Activated naive CD8-positive, alpha-beta T cell treated with anti-CD3 and anti-CD28 coated beads, Interleukin-2, amount 10 ng/mL, durations not matched to agents 7 days and 5 days (primary cell): ENCODE results near the gene S100A8. TPM values are rescaled to one million over a fixed set of nuclear protein-coding genes. Genes with fewer than 3 reads are reported as not detected.

ENCODE experiments used
- ATAC-seq: fragments of 150-1000 bp; cut with Tn5 transposase; one replicate; pipeline ENCODE4 v1.10.0; 2021; ENCODE audit warnings: low read depth, moderate library complexity
- POLR2A ChIA-PET: fragments of 350-600 bp; sonication (Branson Sonifier 250); formaldehyde crosslinking; loops from one replicate; lab custom pipeline; 2021; ENCODE audit warnings: antibody characterized with exemption; lab: Charles Lee
- DNase-seq: peaks from one replicate; pipeline ENCODE4 v3.0.0; 2021
- H3K27ac Mint-ChIP-seq: one replicate; pipeline ENCODE4 v1.8.0; 2022; ENCODE audit warnings: mild to moderate bottlenecking, mixed read lengths
- H3K27me3 Mint-ChIP-seq: one replicate; pipeline ENCODE4 v1.8.0; 2022; ENCODE audit warnings: mild to moderate bottlenecking, moderate library complexity, mixed read lengths
- H3K36me3 Mint-ChIP-seq: one replicate; pipeline ENCODE4 v1.8.0; 2021; ENCODE audit warnings: mild to moderate bottlenecking, mixed read lengths
- H3K4me1 Mint-ChIP-seq: one replicate; pipeline ENCODE4 v1.8.0; 2021; ENCODE audit warnings: mixed read lengths
- H3K4me3 Mint-ChIP-seq: one replicate; pipeline ENCODE4 v1.8.0; 2022; ENCODE audit warnings: mild to moderate bottlenecking, moderate library complexity, mixed read lengths
- H3K9me3 Mint-ChIP-seq: one replicate; pipeline ENCODE4 v1.8.0; 2021; ENCODE audit warnings: mixed read lengths
- total RNA-seq, 2 experiments: library from RNA; stranded (reverse); gene quantifications; one replicate each; pipeline ENCODE4 v1.2.3, GENCODE V29; 2021

The S100A8 gene
- total RNA-seq, 2 experiments from 2014 or later, result 0.94 to 1.2 TPM

- Mint-ChIP-seq H3K4me1 (no peaks in the 10 kb centered on the region), H3K27ac (no peak overlapping the region), H3K27me3 (peaks cover 8% of the 10 kb centered on the region), H3K36me3 (no peaks in the 10 kb centered on the region), H3K4me3 (no peak overlapping the region), H3K9me3 (no peaks in the 10 kb centered on the region)
- ATAC-seq, result no peak
- POLR2A ChIA-PET, result no interaction called here
- no peak for DNase-seq
Measured at GRCh38 chr1:153371231-153371630, 19.6 kb downstream of the S100A8 start.

GRCh38 chr1:153370146-153370545 is 20.7 kb downstream of the S100A8 start:
- Mint-ChIP-seq H3K36me3 (no peaks in the 10 kb centered on the region), H3K9me3 (no peaks in the 10 kb centered on the region), H3K27me3 (peaks cover 10% of the 10 kb centered on the region), H3K4me3 (no peak overlapping the region), H3K27ac (no peak overlapping the region), H3K4me1 (no peaks in the 10 kb centered on the region)
- POLR2A ChIA-PET, result no interaction called here
- DNase-seq (no peak), ATAC-seq (no peak)

GRCh38 chr1:153368495-153368894 is 22.4 kb downstream of the S100A8 start:
- H3K27ac Mint-ChIP-seq, result no peak overlapping the region
- no peak overlapping the region for H3K4me3 Mint-ChIP-seq
- no peaks in the 10 kb centered on the region for H3K4me1 Mint-ChIP-seq
- ATAC-seq (no peak), DNase-seq (no peak)
- no peaks in the 10 kb centered on the region for H3K9me3 Mint-ChIP-seq
- H3K27me3 Mint-ChIP-seq, result peaks cover 11% of the 10 kb centered on the region
- H3K36me3 Mint-ChIP-seq, result no peaks in the 10 kb centered on the region
- POLR2A ChIA-PET, result no interaction called here

DNA sequence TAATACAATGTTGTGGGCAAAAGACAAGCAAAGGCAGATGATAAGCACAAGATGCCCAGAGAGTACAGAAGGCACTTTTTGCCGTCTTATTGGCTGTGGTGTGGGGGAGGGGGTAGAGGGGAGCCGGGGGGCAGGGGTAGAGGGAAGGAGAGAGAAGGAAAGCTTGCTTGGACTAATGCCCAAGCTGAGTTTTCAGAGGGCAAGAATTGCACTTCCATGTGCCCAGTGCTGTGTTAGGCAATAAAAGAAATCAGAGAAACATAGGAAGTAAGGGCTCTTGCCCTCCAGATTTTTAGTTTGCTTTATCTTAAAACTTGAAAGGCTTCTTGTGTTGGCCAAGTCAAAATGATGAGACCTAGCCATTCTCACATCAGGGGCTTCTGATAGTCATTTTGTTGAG is 23.8 kb downstream of the S100A8 start:
- H3K36me3 Mint-ChIP-seq, result no peaks in the 10 kb centered on the region
- H3K9me3 Mint-ChIP-seq, result no peaks in the 10 kb centered on the region
- POLR2A ChIA-PET, result no interaction called here
- H3K27me3 Mint-ChIP-seq, result peaks cover 15% of the 10 kb centered on the region
- no peak for DNase-seq
- ATAC-seq, result no peak
- H3K4me1 Mint-ChIP-seq, result no peaks in the 10 kb centered on the region
- no peak overlapping the region for H3K27ac Mint-ChIP-seq
- H3K4me3 Mint-ChIP-seq, result no peak overlapping the region

- ATAC-seq (no peak), DNase-seq (no peak)
- Mint-ChIP-seq H3K4me3 (no peak overlapping the region), H3K27me3 (peaks cover 15% of the 10 kb centered on the region), H3K27ac (no peak overlapping the region), H3K36me3 (no peaks in the 10 kb centered on the region), H3K9me3 (no peaks in the 10 kb centered on the region), H3K4me1 (no peaks in the 10 kb centered on the region)
- POLR2A ChIA-PET, result no interaction called here
Measured at GRCh38 chr1:153366261-153366660, 24.6 kb downstream of the S100A8 start.

DNA sequence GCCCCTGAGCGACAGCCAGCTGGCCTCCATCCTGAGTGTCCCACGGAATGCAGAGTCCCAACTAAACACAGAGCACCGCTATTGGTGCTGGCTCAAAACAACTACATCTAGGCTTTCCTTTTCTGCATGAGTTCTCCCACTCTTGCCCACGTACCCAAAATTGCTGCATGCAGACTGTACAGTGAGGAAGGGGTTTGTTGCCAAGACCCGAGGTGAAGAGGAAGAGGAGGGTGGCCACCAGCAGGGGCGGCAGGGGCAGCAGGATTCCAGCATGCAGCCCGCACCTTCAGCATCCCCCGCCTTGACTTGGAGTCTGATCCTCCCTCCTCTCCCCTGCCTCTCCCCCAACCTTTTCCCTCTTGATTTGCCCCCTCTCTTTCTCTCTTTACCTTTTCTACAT is 25.2 kb downstream of the S100A8 start:
- Mint-ChIP-seq H3K36me3 (no peaks in the 10 kb centered on the region), H3K9me3 (no peaks in the 10 kb centered on the region), H3K27me3 (peaks cover 13% of the 10 kb centered on the region), H3K4me1 (no peaks in the 10 kb centered on the region), H3K4me3 (no peak overlapping the region), H3K27ac (no peak overlapping the region)
- no peak for DNase-seq
- no peak for ATAC-seq
- POLR2A ChIA-PET, result no interaction called here

DNA sequence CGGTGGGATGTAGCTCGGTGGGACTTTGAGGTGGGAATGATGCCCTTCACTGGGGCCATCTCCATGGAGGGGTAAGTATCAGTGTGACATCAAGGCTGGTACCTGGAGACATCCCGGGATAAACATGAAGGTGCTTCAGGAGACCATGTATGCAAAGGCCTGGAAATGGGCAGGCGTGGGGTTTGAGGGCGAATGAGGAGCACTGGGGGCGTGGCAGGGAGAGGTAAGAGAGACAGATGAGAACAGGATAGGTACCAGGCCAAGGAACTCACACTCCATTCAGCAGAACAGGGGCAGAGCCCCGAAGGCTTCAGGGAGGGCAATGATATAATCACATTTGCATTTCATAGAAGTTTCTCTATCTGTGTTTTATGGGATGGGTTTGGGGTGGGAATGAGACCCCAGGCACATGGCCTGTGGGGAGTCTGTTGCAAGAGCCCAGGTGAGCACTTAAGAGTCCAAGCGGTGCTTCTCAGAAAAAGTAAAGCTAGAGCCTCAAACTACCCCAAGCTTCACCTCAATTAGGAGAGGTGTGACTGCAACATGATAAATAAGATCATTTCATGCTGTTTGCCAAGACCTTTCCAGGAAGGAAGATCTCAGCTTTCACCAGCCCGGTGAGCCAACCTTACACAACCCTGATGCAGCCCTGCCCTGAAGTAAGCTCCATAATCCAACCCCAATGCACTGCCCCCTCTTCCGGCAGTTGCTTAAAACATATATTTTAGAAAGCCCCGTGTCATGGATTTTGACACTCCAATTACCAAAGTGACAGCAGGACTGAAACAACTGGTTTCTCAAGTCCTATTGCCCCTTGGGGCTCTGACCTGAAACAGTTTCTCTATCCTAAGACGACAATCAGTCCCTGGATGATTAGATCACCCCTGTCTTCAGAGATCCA is 25.9 kb downstream of the S100A8 start:
- ATAC-seq, result no peak
- Mint-ChIP-seq H3K9me3 (no peaks in the 10 kb centered on the region), H3K27ac (no peak overlapping the region), H3K4me1 (no peaks in the 10 kb centered on the region), H3K4me3 (no peak overlapping the region), H3K36me3 (no peaks in the 10 kb centered on the region), H3K27me3 (peaks cover 12% of the 10 kb centered on the region)
- POLR2A ChIA-PET, result no interaction called here
- no peak for DNase-seq

DNA sequence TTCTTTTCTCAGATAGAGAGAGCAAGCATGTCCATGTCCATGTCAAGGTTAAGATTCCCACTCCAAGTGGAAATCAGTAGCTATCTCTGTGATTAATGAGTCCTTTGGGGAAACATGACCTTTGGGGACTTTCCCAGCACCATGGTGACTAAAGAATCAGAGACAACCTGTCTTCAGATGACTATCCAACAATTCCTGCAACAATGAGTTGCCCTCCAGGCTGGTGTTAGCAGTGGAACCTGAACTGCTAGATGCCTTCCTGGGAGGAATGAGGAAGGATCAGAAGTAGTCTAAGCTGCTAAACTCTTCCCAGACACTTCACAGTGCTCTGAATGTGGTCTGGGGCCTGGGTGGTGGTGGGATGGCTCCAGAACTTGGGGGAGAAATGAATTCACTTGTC is 26.7 kb downstream of the S100A8 start:
- H3K9me3 Mint-ChIP-seq, result no peaks in the 10 kb centered on the region
- no peak overlapping the region for H3K27ac Mint-ChIP-seq
- ATAC-seq (no peak), DNase-seq (no peak)
- H3K4me1 Mint-ChIP-seq, result no peaks in the 10 kb centered on the region
- peaks cover 12% of the 10 kb centered on the region for H3K27me3 Mint-ChIP-seq
- no peak overlapping the region for H3K4me3 Mint-ChIP-seq
- no peaks in the 10 kb centered on the region for H3K36me3 Mint-ChIP-seq
- POLR2A ChIA-PET, result no interaction called here

GRCh38 chr1:153363641-153364040 is 27.2 kb downstream of the S100A8 start:
- no peaks in the 10 kb centered on the region for H3K9me3 Mint-ChIP-seq
- no peaks in the 10 kb centered on the region for H3K36me3 Mint-ChIP-seq
- H3K4me3 Mint-ChIP-seq, result no peak overlapping the region
- no peak overlapping the region for H3K27ac Mint-ChIP-seq
- no peak for ATAC-seq
- H3K4me1 Mint-ChIP-seq, result no peaks in the 10 kb centered on the region
- no peak for DNase-seq
- H3K27me3 Mint-ChIP-seq, result peaks cover 12% of the 10 kb centered on the region
- POLR2A ChIA-PET, result no interaction called here

- DNase-seq, result no peak
- no peak for ATAC-seq
Measured at GRCh38 chr1:153362187-153362775, 28.6 kb downstream of the S100A8 start.

DNA sequence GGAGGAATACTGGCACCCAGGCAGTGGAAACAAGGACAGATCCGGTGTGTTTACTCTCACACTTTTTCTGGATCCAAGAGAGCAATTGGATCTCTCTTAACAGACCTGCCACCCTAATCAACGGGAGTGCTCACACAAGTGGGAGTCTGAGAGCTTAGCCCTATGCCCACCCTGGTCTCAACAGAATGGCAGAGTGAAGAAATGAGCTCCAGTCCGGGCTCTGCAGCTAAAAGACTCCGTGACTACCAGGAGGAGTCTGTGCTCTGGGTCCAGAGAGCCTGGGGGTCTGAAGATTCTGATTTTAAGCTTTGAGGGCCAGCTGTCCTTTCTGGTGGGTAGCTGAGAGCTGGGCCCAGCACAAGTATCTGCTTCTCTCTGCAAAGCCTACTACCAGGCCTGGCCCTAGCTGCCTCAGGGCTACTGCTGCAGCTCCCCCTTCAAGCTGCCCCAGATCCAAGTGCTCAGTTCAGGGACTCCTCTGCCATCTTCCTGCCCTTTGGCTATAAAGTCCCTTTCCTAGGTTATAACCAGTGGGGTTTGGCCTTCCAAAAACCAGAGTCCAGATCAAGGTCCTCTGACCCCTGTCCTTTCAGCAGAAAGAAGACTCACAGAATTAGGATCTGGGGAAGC is 29.3 kb downstream of the S100A8 start:
- H3K36me3 Mint-ChIP-seq, result no peaks in the 10 kb centered on the region
- peaks cover 12% of the 10 kb centered on the region for H3K27me3 Mint-ChIP-seq
- no peak for DNase-seq
- H3K4me1 Mint-ChIP-seq, result peaks cover 12% of the 10 kb centered on the region
- no peak overlapping the region for H3K27ac Mint-ChIP-seq
- no peak overlapping the region for H3K4me3 Mint-ChIP-seq
- ATAC-seq, result no peak
- POLR2A ChIA-PET, result no interaction called here
- no peaks in the 10 kb centered on the region for H3K9me3 Mint-ChIP-seq

More at GRCh38 chr1:153362187-153362775, 28.6 kb downstream of the S100A8 start:
- Mint-ChIP-seq H3K27me3 (peaks cover 12% of the 10 kb centered on the region), H3K36me3 (no peaks in the 10 kb centered on the region), H3K4me3 (no peak overlapping the region), H3K4me1 (peaks cover 6% of the 10 kb centered on the region), H3K9me3 (no peaks in the 10 kb centered on the region), H3K27ac (no peak overlapping the region)
- POLR2A ChIA-PET, result no interaction called here

DNA sequence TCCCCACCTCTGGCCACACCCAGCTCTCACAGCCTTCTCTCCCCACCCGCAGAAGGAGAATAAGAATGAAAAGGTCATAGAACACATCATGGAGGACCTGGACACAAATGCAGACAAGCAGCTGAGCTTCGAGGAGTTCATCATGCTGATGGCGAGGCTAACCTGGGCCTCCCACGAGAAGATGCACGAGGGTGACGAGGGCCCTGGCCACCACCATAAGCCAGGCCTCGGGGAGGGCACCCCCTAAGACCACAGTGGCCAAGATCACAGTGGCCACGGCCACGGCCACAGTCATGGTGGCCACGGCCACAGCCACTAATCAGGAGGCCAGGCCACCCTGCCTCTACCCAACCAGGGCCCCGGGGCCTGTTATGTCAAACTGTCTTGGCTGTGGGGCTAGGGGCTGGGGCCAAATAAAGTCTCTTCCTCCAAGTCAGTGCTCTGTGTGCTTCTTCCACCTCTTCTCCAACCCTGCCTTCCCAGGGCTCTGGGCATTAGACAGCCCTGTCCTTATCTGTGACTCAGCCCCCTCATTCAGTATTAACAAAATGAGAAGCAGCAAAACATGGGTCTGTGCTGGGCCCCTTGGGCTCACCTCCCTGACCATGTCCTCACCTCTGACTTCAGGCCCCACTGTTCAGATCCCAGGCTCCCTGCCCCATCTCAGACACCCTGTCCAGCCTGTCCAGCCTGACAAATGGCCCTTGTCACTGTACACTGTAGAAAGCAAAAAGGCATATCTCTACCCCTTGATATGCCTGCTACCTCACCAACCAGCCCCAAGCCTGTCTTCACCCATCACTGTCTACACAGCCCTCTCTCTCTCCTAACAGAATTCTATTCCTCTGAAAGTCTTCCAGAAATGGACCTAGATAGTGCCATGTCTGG is 30.0 kb downstream of the S100A8 start:
- Mint-ChIP-seq H3K9me3 (no peaks in the 10 kb centered on the region), H3K4me3 (no peak overlapping the region), H3K36me3 (no peaks in the 10 kb centered on the region), H3K4me1 (peaks cover 15% of the 10 kb centered on the region), H3K27ac (no peak overlapping the region), H3K27me3 (peaks cover 9% of the 10 kb centered on the region)
- ATAC-seq (no peak), DNase-seq (no peak)
- POLR2A ChIA-PET, result no interaction called here

- POLR2A ChIA-PET, result no interaction called here
- Mint-ChIP-seq H3K27ac (no peak overlapping the region), H3K4me1 (peaks cover 15% of the 10 kb centered on the region), H3K9me3 (no peaks in the 10 kb centered on the region), H3K36me3 (no peaks in the 10 kb centered on the region), H3K4me3 (no peak overlapping the region), H3K27me3 (peaks cover 9% of the 10 kb centered on the region)
- DNase-seq (no peak), ATAC-seq (no peak)
Measured at GRCh38 chr1:153360190-153360589, 30.7 kb downstream of the S100A8 start.
